NCI-H748 (cell line): ENCODE measurements around the gene MEF2D.

Source experiments
- DNase-seq: peaks from one replicate; lab custom pipeline; 2025; ENCODE audit not compliant: unreplicated experiment; lab: John Stamatoyannopoulos, UW

Gene MEF2D

DNA sequence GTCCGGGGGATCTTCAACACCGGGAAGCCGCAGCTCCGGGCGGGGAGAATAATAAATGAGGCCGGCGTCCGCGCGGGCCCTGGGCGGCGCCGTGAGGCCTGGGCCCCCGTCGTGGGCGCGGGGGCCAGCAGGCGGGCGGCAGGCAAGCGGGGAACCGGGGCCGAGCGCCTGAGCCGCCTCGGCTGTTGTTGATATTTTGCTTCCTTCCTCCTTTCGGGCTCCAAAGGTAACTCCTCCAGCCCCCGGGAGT is at the start of gene MEF2D:
MEF2D (minus strand) TSS at position 233 of the 250 bp plus-strand sequence. CDS start 17,483 bp downstream, outside the sequence.
- DNase-seq = no peak

DNA sequence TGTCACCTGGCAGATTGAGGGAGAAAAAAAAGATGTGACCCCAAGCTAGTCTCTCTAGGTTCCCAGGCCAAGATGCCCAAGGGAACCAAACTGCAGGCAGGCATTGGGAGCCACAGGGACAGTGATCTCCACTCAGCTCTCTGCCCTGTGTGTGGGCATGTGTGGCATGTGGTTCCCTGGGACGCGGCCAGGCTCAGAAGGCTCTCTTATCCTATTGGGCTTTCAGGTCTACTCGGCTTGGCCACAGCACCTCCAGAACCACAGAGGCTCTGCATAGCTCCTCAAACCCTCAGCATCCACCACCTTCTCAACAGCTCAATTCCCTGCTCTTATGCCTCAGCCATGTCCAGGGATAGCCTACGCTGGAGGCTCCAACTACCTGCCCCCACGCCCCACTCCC is 49.8 kb upstream of the MEF2D start:
- DNase-seq = no peak

DNA sequence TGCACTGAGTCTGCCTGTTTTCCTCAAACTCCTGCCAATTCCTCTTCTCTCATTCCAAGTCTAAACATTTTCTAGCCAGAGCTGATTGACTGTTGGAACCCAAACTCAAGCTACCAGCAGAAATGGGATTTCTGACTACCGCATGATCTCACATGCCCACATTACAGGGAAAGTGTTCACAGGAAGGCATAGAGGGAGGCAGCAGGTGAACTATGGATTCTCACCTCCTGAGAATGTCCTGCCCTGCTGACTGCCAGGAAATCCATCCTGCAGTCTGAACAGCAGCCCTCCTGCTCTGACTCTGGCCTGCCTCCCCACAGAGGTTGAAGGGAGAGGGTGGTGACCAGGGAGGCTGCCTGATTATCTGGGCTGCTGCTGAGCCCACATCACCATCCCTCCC is 49.3 kb upstream of the MEF2D start:
- DNase-seq = no peak

DNA sequence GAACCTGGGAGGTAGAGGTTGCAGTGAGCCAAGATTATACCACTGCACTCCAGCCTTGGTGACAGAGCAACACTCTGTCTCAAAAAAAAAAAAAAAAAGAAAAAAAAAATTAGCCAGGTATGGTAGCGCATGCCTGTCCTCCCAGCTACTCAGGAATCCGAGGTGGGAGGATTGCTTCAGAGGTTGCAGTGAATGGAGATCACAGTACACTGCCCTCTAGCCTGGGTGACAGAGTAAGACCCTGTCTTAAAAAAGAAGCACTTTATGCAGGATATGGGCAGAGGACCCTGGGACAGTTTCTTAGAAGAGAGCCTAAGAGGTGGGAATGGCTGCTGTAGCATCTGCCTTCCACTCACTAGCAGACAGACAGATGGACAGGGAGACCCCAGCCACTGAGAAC is 48.8 kb upstream of the MEF2D start:
- no peak for DNase-seq

DNA sequence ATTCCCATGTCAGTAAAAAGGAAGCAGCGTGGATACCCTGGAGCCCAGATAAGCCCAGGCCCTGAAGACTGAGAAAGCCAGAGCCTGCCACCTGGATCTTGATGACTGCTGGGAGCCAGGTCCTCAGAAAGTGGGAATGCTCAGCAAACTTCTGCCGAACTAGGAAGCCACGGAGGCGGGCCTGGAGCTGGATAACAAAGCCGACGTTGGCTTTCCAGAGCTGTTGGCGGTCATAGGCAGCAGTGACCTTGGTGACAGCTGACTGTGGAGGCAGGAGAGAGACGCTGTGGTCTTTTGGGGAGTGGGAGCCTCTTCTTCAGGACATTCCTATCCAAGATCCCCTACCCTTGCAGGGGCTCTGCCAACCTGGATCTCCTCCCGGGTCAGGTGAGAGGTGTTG is 47.4 kb upstream of the MEF2D start:
- no peak for DNase-seq

DNA sequence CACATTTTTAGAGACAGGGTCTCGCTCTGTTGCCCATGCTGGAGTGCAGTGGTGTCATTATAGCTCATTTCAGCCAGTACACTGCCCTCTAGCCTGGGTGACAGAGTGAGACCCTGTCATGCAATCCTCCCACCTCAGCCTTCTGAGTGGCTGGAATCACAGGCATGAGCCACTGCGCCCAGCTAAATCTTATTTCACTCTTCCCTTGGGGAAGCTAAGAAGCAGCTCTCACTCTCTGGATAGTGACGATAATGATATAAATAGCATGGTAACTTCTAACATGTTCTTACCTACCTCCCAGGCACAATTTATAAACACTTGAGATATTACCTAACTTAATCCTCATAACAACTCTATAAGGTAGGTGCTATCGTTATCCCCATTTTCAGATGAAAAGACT is 46.9 kb upstream of the MEF2D start:
- no peak for DNase-seq

DNA sequence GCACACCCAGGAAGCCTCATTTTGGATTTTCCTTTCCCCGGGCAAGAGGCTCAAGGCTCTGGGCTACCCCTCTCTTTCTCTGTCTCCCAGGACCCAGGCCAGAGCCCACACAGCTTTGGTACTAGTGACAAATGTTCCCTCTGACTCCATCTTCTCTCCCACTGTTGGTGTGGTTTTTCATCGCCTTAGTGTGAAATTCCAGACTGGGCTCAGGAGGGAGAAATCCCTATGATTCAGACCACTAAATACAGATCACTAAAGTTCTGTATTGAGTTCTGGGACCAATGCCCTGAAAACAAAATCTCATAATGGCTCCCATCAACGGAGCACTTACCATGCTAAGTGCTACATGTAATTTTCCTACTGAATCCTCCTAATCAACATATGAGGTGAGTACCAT is 45.7 kb upstream of the MEF2D start:
- DNase-seq = no peak

DNA sequence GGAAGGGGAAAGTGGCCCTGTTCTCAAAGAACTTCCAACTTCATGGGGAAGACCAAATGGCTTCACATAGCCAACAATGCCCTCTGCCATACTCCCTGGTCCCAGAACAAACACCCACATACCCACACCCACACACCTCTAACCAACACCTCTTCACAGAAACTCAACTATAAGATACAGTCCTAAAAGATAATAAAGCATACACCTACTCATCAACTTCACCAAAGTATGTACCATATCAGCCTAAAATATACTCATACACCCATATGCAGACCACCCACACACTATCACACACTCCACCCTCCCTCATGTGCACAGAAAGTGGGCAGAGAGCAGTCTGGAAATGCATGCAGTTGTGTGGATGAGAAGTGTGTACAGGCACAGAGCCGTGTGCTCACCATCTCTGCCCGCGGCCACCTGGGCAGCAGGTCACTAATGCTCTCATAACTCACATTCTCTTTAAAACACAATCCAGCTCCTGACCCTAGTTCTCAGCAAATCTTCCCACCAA is 44.1 kb upstream of the MEF2D start:
- DNase-seq = no peak

DNA sequence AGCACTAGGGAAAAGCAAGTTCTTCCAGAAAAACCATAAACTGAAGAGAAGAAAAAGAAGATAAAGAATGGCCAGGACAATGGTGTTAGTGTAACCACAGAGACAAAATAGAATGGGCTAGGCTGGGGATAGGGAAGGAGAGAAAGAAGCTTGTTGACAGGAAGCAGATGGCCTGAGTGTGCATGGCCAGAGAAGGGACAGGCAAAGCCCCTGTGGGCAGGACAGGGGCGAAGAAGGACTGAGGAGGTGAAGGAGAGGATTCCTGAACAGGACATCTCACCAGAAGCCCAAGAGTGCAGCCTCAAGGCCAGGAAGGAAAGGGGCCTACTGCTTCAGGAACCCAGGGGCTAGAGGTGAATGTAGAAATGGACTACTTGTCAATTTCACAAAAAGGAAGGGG is 42.5 kb upstream of the MEF2D start:
- no peak for DNase-seq

DNA sequence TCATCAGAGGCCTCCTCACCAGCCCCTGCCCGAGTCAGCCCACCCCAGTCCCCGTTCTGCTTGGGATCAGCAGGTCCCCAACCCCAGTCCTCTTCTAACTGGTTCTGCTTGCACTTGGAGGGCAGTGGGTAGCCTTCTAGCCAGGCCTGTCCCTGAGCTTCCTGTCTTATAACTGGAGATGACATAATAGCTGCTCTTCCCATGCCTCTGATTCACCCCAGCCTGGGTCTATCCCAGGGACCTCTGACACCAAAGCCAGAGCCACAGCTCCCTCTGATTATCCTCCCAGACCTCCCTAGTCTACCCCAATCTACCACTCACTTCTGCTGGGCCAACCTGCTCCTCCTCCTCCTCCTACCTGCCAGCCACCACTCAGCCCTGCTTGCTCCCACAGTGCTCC is 40.4 kb upstream of the MEF2D start:
- DNase-seq = no peak

DNA sequence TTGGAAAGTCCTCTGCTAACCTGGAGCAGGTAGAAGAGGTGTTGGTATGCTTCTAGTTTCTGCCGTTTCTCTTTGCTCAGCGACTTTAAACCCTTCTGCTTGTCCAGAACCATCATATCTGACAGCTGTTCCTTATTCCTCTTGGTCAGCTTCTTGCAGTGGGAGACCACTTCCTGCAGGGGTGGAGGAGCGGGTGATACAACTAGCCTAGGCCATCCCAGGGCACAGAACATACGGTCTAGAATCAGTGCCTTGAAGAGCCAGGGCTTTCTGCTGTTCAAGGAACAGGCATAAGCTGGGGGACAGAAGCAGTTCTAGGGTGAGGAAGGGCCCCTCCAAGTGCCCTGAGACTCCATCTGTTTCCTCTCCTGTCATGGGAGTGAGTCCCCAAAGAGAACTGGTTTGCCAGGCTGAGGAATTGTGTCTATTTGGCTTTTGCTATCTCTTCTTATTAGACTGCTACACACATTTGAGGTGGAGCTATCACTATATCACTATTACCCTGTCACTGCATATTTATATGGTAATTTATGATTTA is 39.3 kb upstream of the MEF2D start:
- no peak for DNase-seq

DNA sequence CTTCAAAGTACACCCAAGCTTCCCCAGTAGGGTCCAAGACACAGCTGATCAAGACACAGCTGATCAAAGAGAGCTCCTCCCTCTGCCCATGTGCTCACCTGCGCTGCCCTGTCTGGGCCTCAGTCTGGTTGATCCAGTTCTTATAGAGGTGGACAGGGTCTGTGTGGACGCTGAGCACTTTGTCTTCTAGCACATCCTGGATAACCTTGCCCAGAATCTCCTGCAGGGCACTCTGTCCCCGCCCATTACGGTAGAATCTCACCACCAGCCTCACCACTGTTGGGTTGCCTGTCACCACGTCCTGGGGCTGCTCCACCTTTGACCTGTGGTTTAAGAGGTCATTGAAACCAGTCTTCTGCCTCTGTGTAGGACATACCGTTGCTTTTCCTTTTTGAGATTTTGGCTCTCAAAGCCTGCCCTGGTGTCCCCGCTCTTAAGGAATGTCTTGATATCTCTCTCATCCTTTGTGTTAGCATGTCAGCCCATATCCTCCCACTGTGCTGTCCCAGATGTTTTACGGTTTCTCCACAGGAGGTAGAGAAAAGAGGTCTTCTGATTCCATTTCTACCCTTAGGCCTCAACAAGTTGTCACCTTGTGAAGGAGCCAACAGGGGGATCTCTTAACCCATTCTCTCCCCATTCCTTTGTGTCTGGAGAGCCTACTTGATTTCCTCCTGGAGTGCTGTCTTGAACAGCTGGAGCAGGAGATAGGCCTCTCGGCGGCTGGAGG is 38.3 kb upstream of the MEF2D start:
- DNase-seq = no peak

DNA sequence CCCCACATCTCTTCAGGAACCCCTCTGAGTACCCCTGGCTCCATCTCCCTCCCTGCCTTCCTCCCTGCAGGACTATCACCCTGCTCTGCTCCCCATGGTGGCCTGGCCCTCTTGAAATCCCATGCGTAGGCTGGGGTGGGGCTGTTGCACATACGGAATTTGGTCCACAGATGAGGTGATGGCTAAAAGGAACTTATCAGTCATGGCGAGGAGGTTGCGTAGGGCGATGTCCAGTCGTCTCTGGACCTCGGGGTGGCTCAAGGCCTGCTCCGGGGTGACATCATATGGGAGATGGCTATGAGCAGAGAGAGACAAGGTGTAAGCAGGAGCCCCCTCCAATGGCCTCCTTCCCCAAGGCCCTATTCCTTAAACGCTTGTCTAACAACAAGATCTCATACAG is 36.5 kb upstream of the MEF2D start:
- no peak for DNase-seq

DNA sequence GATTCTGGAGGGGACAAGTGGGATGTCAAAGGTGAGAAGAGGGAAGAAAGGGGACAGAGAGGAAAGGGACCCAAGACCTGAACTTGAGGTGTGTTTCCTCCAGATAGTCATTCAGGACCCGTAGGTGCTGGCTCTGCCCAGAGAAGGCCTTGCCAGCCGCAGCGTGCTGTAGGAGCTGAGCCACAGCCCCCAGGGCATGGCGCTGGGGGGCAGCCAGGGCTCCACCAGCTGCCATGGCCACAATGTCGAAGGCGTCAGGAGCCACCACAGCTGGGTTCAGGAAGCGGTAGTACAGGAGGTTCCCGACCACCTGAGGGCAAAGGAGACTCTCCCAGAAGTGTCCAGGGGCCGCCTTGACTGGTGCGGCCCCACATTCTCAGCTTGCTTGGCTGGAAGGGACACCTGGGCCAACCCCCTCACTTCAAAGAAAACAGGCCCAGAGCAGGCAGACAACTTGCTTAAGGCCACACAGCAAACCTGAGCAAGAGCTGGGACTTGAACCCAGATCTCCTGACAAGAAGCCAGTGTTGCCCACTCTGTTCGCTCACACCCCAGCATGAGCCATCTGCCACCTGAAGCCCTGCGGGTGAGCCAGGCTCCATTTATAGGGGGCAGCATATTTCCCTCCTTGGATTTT is 34.0 kb upstream of the MEF2D start:
- no peak for DNase-seq

DNA sequence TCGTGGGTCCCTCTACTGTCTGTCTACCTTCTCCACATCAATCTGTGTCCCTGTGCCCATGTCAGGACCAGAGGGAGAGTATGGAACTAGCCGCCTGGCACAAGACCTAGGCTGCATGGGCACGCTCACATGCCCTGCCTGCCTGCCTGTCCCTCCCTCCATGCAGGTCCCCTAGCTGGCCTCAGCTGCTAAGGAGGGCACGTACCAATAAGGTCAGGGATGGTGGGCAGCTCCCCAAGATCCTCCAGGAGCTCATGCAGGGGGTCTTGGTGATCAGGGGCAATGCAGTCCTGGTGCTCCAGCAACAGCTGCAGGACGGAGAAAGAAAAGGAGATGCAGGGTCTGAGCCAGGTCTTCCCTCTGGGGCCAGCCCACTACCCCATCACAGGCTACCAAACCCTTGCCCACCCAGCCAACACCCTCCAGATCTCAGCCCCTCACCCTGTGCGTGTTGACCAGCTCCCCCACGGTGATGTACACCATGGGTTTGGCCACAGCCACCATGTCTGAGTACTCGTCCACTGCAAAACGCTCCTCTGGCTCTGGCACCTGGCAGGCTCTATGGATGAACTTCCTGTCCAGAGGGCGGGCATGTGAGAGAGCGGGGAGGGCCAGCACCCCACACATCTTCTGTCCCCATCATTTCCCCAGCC is 33.1 kb upstream of the MEF2D start:
- DNase-seq = no peak

DNA sequence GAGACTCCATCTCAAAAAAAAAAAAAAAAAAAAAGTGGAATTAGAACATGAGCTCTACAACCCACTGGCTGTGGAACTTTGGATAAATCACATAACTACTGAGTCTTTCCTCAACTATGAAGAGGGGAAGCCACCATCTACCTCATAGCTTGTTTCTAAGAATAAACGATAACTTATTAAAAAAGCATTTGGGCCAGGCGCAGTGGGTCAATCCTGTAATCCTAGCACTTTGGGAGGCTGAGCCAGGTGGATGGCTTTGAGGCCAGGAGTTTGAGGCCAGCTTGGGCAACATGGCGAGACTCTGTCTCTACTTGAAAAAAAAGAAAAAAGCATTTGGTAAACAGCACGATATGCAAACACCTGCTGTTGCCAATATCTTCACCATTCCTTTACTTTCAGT is 31.8 kb upstream of the MEF2D start:
- no peak for DNase-seq

DNA sequence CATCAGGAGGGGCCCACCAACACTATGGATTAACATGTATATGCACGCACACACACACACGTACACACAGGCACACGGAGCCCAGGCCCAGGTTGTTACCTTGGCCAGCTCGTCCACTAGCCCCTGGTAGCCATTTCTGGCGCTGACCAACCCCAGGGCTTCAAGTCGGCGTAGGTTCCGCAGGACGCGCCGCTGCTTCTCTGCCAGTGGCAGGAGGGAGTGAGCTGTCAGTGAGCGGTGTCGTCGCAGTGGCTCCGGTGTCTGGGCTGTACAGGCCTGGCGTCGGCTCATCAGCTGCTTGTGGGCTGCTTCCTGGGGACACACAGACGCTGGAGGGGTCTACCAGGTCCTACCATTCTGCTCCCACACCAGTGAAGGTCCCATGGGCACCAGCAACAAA is 29.4 kb upstream of the MEF2D start:
- DNase-seq = no peak

DNA sequence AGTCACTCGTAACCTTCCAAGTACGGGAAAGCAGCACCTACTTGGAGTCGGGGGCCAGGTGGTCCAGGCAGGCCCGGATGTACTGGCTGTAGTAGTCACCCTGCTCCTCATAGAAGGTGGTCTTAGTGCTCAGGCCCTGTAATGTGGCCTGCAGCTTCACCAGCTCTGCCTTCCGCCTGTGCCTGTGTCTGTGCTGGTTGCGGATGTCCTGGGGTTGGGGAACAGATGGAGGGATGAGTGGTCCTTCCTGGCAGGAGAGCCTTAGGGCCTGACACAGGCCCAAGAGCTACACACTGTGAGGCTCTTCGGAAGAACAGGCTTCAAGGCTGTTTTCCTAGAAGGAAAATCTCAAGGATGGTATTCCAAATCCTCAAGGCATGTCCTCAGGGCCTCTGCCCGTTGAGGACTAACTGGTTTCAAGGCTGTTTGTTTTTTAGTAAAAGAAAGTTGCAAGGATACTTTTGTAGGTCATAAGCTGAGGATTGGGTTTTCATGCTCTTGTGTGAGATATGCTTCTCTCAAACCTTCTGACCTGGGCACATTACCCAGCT is 28.4 kb upstream of the MEF2D start:
- no peak for DNase-seq

DNA sequence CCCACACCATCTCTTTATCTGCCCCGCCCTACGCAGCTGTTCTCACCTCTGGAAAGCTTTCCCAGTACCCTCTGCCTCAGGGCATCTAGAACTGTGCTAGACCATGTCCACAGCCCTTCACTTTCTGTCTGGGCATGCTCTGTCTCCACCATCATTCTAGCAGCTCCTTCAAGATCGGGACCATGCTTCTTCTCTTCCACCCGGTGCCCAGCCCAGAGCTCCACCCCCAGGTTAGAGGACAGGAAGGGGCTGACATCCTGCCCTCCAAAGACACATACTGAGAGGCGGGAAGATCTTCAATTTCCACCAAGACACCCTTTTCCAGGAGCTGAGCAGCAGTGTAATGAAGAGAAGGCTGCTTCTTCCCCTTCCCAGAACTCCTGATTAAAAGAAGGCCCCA is 27.7 kb upstream of the MEF2D start:
- DNase-seq = no peak

DNA sequence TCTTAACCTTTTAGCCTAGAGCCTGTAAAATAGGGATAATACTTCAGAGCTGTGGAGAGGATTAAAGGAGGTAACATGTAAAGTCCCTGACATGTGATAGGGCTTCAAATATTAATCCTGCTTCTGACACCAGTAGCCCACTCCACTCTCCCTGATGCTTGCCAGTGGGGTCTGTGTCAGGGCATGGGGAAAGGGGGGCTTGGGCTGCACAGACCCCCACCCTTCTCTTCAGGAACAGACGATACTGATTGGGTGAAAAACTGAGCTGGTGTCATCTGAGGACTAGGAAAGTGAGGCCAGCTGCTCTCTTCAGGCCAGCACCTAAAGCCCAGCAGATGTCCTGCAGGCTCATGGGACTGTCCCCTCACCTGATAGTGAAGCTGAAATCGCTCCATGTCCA is 27.0 kb upstream of the MEF2D start:
- no peak for DNase-seq

DNA sequence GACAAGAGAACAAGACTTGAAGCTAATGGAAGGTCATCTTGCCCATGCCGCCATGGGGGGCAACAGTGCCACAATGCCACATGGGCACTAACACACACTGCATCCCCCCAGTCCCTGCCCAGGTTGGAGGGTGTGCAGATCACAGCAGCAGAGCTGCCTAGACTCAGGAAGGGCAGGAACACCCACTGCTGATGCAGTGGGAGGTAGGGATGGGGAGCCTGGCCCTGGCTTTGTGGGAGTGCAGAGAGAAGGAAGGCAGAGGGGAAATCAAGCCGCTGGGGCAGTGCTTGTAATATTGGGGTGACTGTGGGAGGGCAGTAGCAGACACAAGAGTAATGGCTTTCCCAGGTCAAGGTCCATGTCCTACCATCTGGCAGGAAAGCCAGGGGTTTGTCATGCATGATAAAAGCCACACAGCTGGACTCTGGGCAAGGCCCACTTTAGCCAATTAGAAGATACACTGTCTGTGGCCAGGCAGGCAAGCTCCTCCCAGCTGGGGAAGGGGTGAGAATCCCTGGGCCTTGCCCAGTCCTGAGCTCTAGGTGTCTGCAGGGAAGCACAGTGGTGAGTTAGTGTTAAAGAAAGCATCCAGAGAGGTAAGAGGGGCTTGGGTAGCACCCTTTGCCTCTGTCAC is 25.4 kb upstream of the MEF2D start:
- DNase-seq = no peak
